ENCODE measurements around the gene RNU1-2. TPM values are rescaled to one million over a fixed set of nuclear protein-coding genes. Genes with fewer than 3 reads are reported as not detected.
"Not testable (repeated sequence)": the region's sequence is repeated elsewhere in the genome, so short reads cannot be mapped to it uniquely, and the experiment has no call there.

RNU1-2 gene
- total and polyA plus RNA-seq, 10 donors = under 0.01 to 8,075 (median 6,234) TPM; not detected in 3

- no peak overlapping the region for H3K4me3 ChIP-seq
- intact Hi-C loops (cut with DNase I; ENCODE audit: low total_unique reads) = no loop called here
- H3K27ac ChIP-seq = no peak overlapping the region
- peaks cover 0 to 2% (median 0%) of the 10 kb centered on the region in 7 donors for H3K27me3 ChIP-seq (replicated peaks in 1 of 7)
- no peak for DNase-seq
- H3K36me3 ChIP-seq = peaks cover 0 to 27% (median 12%) of the 10 kb centered on the region in 6 donors
- WGBS, 5 donors = 63 to 72% (median 70%) methylated on average over 12 to 13 of the region's 13 CpGs
- TF ChIP-seq POLR2A (IDR thresholded peaks at IDR 0.05) (no peak), POLR2AphosphoS5 (IDR thresholded peaks at IDR 0.05) (no peak), CTCF (IDR thresholded peaks at IDR 0.05 in 8 of 11, conservative IDR thresholded peaks at IDR 0.05 in 3 of 11) (no peak)
- H3K9me3 ChIP-seq = no peaks in the 10 kb centered on the region
- no peaks in the 10 kb centered on the region for H3K4me1 ChIP-seq
These were observed 32.1 kb downstream of the RNU1-2 start for GRCh38 chr1:16927711-16928485.

DNA sequence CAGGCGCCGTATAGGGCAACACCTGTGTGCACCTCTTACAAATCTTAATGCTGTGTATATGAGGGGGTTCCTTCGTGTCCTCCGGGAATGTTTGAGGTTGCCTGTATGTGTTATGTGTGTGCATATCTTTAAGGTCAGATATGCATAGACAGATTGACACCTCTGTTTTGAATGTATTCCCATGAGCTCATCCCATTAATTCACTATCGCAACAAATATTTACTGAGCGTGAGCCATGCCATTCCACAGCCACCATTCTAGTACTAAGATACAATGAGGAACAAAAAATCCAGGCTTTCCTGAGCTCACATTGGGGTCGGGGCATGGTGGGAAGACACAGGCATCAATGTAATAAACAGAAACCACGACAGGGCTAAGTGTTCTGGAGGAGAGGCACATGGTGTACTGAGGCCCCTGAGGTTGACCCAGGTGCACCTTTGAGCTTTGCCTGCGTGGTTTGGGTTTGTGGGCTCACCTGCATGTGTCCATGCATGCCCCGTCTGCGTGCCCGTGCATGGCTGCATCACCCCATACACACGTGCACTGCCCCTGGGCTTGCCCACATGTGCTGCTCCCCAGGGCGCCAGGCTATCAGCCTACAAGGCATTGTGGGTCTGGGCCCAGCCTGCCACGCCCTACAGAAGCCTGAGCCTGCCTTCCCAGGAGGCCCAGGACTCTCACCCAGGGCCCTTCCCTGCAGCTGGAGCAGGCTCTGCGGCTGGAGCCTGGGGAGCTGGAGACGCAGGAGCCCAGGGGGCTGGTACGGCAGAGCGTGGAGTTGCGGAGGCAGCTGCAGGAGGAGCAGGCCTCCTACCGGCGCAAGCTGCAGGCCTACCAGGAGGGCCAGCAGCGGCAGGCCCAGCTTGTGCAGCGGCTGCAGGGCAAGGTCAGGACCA lies 33.6 kb downstream of the RNU1-2 start:
- intact Hi-C loops (cut with DNase I; ENCODE audit: low total_unique reads); H3K4me3 ChIP-seq; H3K4me1 ChIP-seq; H3K9me3 ChIP-seq; H3K27me3 ChIP-seq (replicated peaks in 1 of 7); DNase-seq; H3K27ac ChIP-seq: not testable (repeated sequence)
- 84 to 88% (median 84%) methylated on average over 17 to 24 of the region's 24 CpGs for WGBS, 5 donors
- peaks cover 0 to 35% (median 15%) of the 10 kb centered on the region in 6 donors for H3K36me3 ChIP-seq

DNA sequence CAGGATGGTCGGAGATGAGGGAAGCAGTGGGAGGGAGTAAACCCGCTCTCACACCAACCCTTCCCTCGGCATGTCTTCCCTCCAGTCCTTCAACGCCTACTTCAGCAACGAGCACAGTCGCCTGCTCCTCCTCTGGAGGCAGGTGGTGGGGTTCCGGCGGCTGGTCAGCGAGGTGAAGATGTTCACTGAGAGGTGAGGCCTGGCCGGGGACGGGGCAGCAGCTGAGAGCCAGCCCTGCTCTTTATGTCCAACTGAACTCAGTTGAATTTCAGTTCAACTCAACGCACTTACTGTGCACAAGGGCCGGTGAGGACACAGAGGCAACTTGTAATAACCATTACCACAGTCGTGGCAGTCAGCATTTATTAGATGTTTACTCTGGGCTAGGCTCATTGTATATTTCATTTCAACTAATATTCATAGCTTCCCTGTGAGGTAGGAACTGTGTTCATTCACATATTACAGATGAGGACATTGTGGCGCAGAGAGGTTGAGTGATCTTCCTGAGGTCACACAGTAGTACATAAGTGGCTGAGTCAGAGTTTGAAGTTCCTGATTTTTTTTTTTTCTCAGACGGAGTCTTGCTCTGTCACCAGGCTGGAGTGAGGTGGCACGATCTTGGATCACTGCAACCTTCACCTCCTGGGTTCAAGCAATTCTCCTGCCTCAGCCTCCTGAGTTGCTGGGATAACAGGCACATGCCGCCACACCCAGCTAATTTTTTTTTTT lies 35.6 kb downstream of the RNU1-2 start:
- H3K36me3 ChIP-seq = peaks cover 0 to 45% (median 17%) of the 10 kb centered on the region in 6 donors
- H3K4me3 ChIP-seq; H3K27me3 ChIP-seq (replicated peaks in 1 of 7); H3K9me3 ChIP-seq; DNase-seq; intact Hi-C loops (cut with DNase I; ENCODE audit: low total_unique reads); H3K4me1 ChIP-seq; H3K27ac ChIP-seq: not testable (repeated sequence)
- WGBS, 5 donors = 87 to 92% (median 88%) methylated on average over 18 of the region's 18 CpGs

- H3K4me3 ChIP-seq; intact Hi-C loops (cut with DNase I; ENCODE audit: low total_unique reads); H3K9me3 ChIP-seq; H3K27me3 ChIP-seq (replicated peaks in 1 of 7); H3K27ac ChIP-seq; H3K4me1 ChIP-seq; DNase-seq: not testable (repeated sequence)
- peaks cover 0 to 71% (median 20%) of the 10 kb centered on the region in 6 donors for H3K36me3 ChIP-seq
These were observed 38.2 kb downstream of the RNU1-2 start for GRCh38 chr1:16933945-16934344.

GRCh38 chr1:16936580-16936979 lies 40.8 kb downstream of the RNU1-2 start:
- H3K36me3 ChIP-seq = peaks cover 0 to 75% (median 19%) of the 10 kb centered on the region in 6 donors
- 92 to 97% (median 94%) methylated on average over 16 of the region's 16 CpGs for WGBS, 5 donors
- H3K4me3 ChIP-seq; H3K27ac ChIP-seq; intact Hi-C loops (cut with DNase I; ENCODE audit: low total_unique reads); H3K4me1 ChIP-seq; H3K9me3 ChIP-seq; DNase-seq; H3K27me3 ChIP-seq (replicated peaks in 1 of 7): not testable (repeated sequence)
